WTC11 (cell line): ENCODE data around the gene SPTLC2. TPM values are rescaled to one million over a fixed set of nuclear protein-coding genes. Genes with fewer than 3 reads are reported as not detected.

Source experiments
- ATAC-seq: fragments of 200-7000 bp; cut with Tn5 transposase; 2 replicates; pipeline ENCODE4 v1.10.0; 2021; ENCODE audit warnings: mild to moderate bottlenecking, moderate library complexity
- CTCF ChIA-PET: fragments of 300-600 bp; sonication (Branson Sonifier 250); formaldehyde crosslinking; loops from one replicate; lab custom pipeline; 2021; ENCODE audit warnings: antibody characterized with exemption; lab: Charles Lee
- POLR2A ChIA-PET: fragments of 350-600 bp; sonication (Branson Sonifier 250); formaldehyde crosslinking; loops from one replicate; lab custom pipeline; 2021; ENCODE audit warnings: antibody characterized with exemption; lab: Charles Lee
- DNase-seq: peaks from one replicate; pipeline ENCODE4 v3.0.0; 2021; ENCODE audit warnings: low spot score
- H3K27ac Mint-ChIP-seq: 2 replicates; pipeline ENCODE4 v1.8.0; 2021; ENCODE audit warnings: mixed read lengths
- H3K27me3 Mint-ChIP-seq: 2 replicates; pipeline ENCODE4 v1.8.0; 2021; ENCODE audit warnings: low read depth, mild to moderate bottlenecking, moderate library complexity, mixed read lengths
- H3K36me3 Mint-ChIP-seq: 2 replicates; pipeline ENCODE4 v1.8.0; 2021; ENCODE audit warnings: mixed read lengths
- H3K4me1 Mint-ChIP-seq: 2 replicates; pipeline ENCODE4 v1.8.0; 2022; ENCODE audit warnings: mixed read lengths
- H3K4me3 Mint-ChIP-seq: 2 replicates; pipeline ENCODE4 v1.8.0; 2021; ENCODE audit warnings: mild to moderate bottlenecking, moderate library complexity, mixed read lengths
- H3K9me3 Mint-ChIP-seq: 2 replicates; pipeline ENCODE4 v1.8.0; 2021; ENCODE audit warnings: mixed read lengths
- ATF6 ChIP-seq: sonication (generic); formaldehyde crosslinking; IDR thresholded peaks from 2 replicates; pipeline ENCODE4 v1.8.1; 2023; ENCODE audit warnings: mild to moderate bottlenecking, missing genetic modification reagents
- CBFB ChIP-seq: sonication (generic); formaldehyde crosslinking; IDR thresholded peaks from 2 replicates; pipeline ENCODE4 v1.8.1; 2022; ENCODE audit warnings: mild to moderate bottlenecking, low read depth, missing genetic modification reagents
- CTCF ChIP-seq: fragments of 200-600 bp; IDR thresholded peaks from 2 replicates; pipeline ENCODE4 v1.8.0; 2022; ENCODE audit warnings: antibody characterized with exemption
- E2F1 ChIP-seq: sonication (generic); formaldehyde crosslinking; IDR thresholded peaks from 2 replicates; pipeline ENCODE4 v1.8.0; 2022; ENCODE audit warnings: mild to moderate bottlenecking, missing genetic modification reagents
- E2F4 ChIP-seq: sonication (generic); formaldehyde crosslinking; IDR thresholded peaks from 2 replicates; pipeline ENCODE4 v1.8.1; 2022; ENCODE audit warnings: low read depth, mild to moderate bottlenecking, moderate library complexity, missing genetic modification reagents, borderline replicate concordance
- EMX1 ChIP-seq: fragments of 250-450 bp; sonication (Bioruptor Pico); IDR thresholded peaks from 2 replicates; pipeline ENCODE4 v1.8.0; 2021; ENCODE audit warnings: mild to moderate bottlenecking
- ESRRA ChIP-seq: sonication (generic); formaldehyde crosslinking; IDR thresholded peaks from 2 replicates; pipeline ENCODE4 v1.8.1; 2022; ENCODE audit warnings: mild to moderate bottlenecking, missing genetic modification reagents, borderline replicate concordance
- ETV6 ChIP-seq: sonication (generic); formaldehyde crosslinking; IDR thresholded peaks from 2 replicates; pipeline ENCODE4 v1.8.1; 2022; ENCODE audit warnings: mild to moderate bottlenecking, missing genetic modification reagents
- GTF2I ChIP-seq: fragments of 250-450 bp; sonication (Bioruptor Pico); conservative IDR thresholded peaks from 2 replicates; pipeline ENCODE4 v1.4.0; 2021; ENCODE audit warnings: mild to moderate bottlenecking
- HMGA2 ChIP-seq: fragments of 250-450 bp; sonication (Bioruptor Pico); IDR thresholded peaks from 2 replicates; pipeline ENCODE4 v1.4.0; 2021; ENCODE audit warnings: mild to moderate bottlenecking, moderate library complexity
- KAT7 ChIP-seq: sonication (generic); formaldehyde crosslinking; IDR thresholded peaks from 2 replicates; pipeline ENCODE4 v1.8.1; 2023; ENCODE audit warnings: missing genetic modification reagents, mild to moderate bottlenecking, borderline replicate concordance
- MYBL2 ChIP-seq: sonication (generic); formaldehyde crosslinking; IDR thresholded peaks from 2 replicates; pipeline ENCODE4 v1.8.1; 2023; ENCODE audit warnings: mild to moderate bottlenecking, moderate library complexity, missing genetic modification reagents
- NFE2L1 ChIP-seq: sonication (generic); formaldehyde crosslinking; IDR thresholded peaks from 2 replicates; pipeline ENCODE4 v1.8.1; 2023; ENCODE audit warnings: missing genetic modification reagents
- NR3C1 ChIP-seq: sonication (generic); formaldehyde crosslinking; conservative IDR thresholded peaks from 2 replicates; pipeline ENCODE4 v1.8.1; 2023; ENCODE audit warnings: low read depth, mild to moderate bottlenecking, missing genetic modification reagents
- OVOL2 ChIP-seq: fragments of 250-450 bp; sonication (Bioruptor Pico); IDR thresholded peaks from 2 replicates; pipeline ENCODE4 v1.9.0; 2021; ENCODE audit warnings: mild to moderate bottlenecking, borderline replicate concordance
- SMAD4 ChIP-seq: sonication (generic); formaldehyde crosslinking; IDR thresholded peaks from 2 replicates; pipeline ENCODE4 v1.8.0; 2022; ENCODE audit warnings: mild to moderate bottlenecking, missing genetic modification reagents
- STAT6 ChIP-seq: sonication (generic); formaldehyde crosslinking; conservative IDR thresholded peaks from 2 replicates; pipeline ENCODE4 v1.8.1; 2023; ENCODE audit warnings: mild to moderate bottlenecking, low read depth, missing genetic modification reagents, moderate library complexity
- TCF7 ChIP-seq: sonication (generic); formaldehyde crosslinking; IDR thresholded peaks from 2 replicates; pipeline ENCODE4 v1.8.0; 2022; ENCODE audit warnings: mild to moderate bottlenecking, low read depth, missing genetic modification reagents, moderate library complexity
- TEAD1 ChIP-seq: sonication (generic); formaldehyde crosslinking; IDR thresholded peaks from 2 replicates; pipeline ENCODE4 v1.8.0; 2022; ENCODE audit warnings: mild to moderate bottlenecking, missing genetic modification reagents
- TP53 ChIP-seq: sonication (generic); formaldehyde crosslinking; IDR thresholded peaks from 2 replicates; pipeline ENCODE4 v1.8.1; 2023; ENCODE audit warnings: mild to moderate bottlenecking, missing genetic modification reagents
- USF2 ChIP-seq: sonication (generic); formaldehyde crosslinking; IDR thresholded peaks from 2 replicates; pipeline ENCODE4 v1.8.1; 2023; ENCODE audit warnings: mild to moderate bottlenecking, missing genetic modification reagents, moderate library complexity
- ZMAT4 ChIP-seq: fragments of 250-450 bp; sonication (Bioruptor Pico); IDR thresholded peaks from 2 replicates; pipeline ENCODE4 v1.9.0; 2021; ENCODE audit warnings: mild to moderate bottlenecking
- ZNF263 ChIP-seq: sonication (generic); formaldehyde crosslinking; IDR thresholded peaks from 2 replicates; pipeline ENCODE4 v1.8.1; 2022; ENCODE audit warnings: low read depth, mild to moderate bottlenecking, moderate library complexity, missing genetic modification reagents
- ZNF317 ChIP-seq: sonication (generic); formaldehyde crosslinking; IDR thresholded peaks from 2 replicates; pipeline ENCODE4 v1.8.1; 2023; ENCODE audit warnings: low read depth, mild to moderate bottlenecking, moderate library complexity, missing genetic modification reagents, borderline replicate concordance
- total RNA-seq: library from RNA; stranded (reverse); gene quantifications from 3 replicates; pipeline ENCODE4 v1.2.3, GENCODE V29; 2021

Gene SPTLC2
- total RNA-seq, 1 experiment from 2014 or later: 40.1 TPM

- TF ChIP-seq STAT6 (CRISPR knock-in tag) (no peak), NFE2L1 (no peak), GTF2I (CRISPR knock-in tag) (no peak), OVOL2 (CRISPR knock-in tag) (no peak), ESRRA (CRISPR knock-in tag) (no peak), TP53 (CRISPR knock-in tag) (no peak), EMX1 (CRISPR knock-in tag) (no peak), E2F4 (no peak), ETV6 (CRISPR knock-in tag) (no peak), SMAD4 (CRISPR knock-in tag) (no peak)
- TF ChIP-seq, all 79 proteins: peak for 0
These were observed 125.4 kb downstream of the SPTLC2 start (continued) for GRCh38 chr14:77491056-77491455.

- no peaks in the 10 kb centered on the region for H3K9me3 Mint-ChIP-seq
- ATAC-seq (no peak), DNase-seq (no peak)
- no peaks in the 10 kb centered on the region for H3K4me1 Mint-ChIP-seq
- H3K27ac Mint-ChIP-seq: no peak overlapping the region
- TF ChIP-seq HMGA2 (CRISPR knock-in tag) (no peak), CBFB (CRISPR knock-in tag) (no peak), TCF7 (CRISPR knock-in tag) (no peak), CTCF (no peak), TEAD1 (no peak), ATF6 (no peak), NR3C1 (CRISPR knock-in tag) (no peak), ZNF263 (CRISPR knock-in tag) (no peak), E2F1 (CRISPR knock-in tag) (no peak), USF2 (CRISPR knock-in tag) (no peak), ZMAT4 (CRISPR knock-in tag) (no peak), ZNF317 (CRISPR knock-in tag) (no peak), KAT7 (CRISPR knock-in tag) (no peak), GTF2I (CRISPR knock-in tag) (no peak), MYBL2 (CRISPR knock-in tag) (no peak)
- H3K27me3 Mint-ChIP-seq: peaks cover 4% of the 10 kb centered on the region
- no peak overlapping the region for H3K4me3 Mint-ChIP-seq
- CTCF ChIA-PET: no interaction called here
- H3K36me3 Mint-ChIP-seq: no peaks in the 10 kb centered on the region
- POLR2A ChIA-PET: no interaction called here
These were observed 126.0 kb downstream of the SPTLC2 start for GRCh38 chr14:77490347-77490986.
